Measurements from ENCODE around the gene DHRSX.

DNA sequence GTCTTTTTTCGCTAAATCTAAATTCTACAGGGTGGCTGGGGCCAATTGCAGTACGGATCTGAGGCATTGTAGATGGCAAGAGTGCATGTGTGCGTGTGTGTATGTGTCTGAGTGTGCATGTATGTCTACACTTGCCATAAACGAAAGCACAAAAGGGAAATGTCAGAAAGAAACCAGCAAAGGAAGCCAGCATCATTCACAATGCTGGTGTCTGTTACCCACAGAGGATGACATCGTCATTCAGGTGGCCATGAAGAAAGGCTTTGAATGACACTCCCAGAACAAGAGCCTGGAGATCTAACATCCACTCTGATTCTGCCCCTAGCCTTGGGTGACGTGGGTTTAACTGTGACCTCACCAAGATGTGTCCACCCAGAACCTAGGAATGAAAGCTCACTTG lies 124.6 kb downstream of the DHRSX start:
- TF ChIP-seq POLR2A (IDR thresholded peaks at IDR 0.05) = no peak
- no peak for TF ChIP-seq CTCF (IDR thresholded peaks at IDR 0.05)
